Muscle of leg (tissue), 11 donors: Measurements from ENCODE around the gene GPBAR1. TPM values are rescaled to one million over a fixed set of nuclear protein-coding genes. Genes with fewer than 3 reads are reported as not detected.
A peak's percentile ranks its signal among the peaks of the same experiment; 100 is the strongest.

ENCODE experiments used
- DNase-seq: peaks from one replicate; pipeline ENCODE4 v3.0.0; 2013
- H3K27ac ChIP-seq: one replicate; pipeline ENCODE4 v1.5.1; 2013; ENCODE audit warnings: mild to moderate bottlenecking, low read length, control low read depth
- H3K27me3 ChIP-seq: one replicate; pipeline ENCODE4 v1.6.1; 2013; ENCODE audit warnings: low read length; ENCODE audit not compliant: control insufficient read depth, insufficient read depth
- H3K36me3 ChIP-seq: one replicate; pipeline ENCODE4 v1.6.1; 2013; ENCODE audit warnings: low read length; ENCODE audit not compliant: control insufficient read depth, insufficient read depth
- H3K4me1 ChIP-seq: one replicate; pipeline ENCODE4 v1.6.1; 2013; ENCODE audit warnings: low read length; ENCODE audit not compliant: control insufficient read depth, insufficient read depth
- H3K4me3 ChIP-seq: one replicate; pipeline ENCODE4 v1.5.1; 2013; ENCODE audit warnings: low read length, control low read depth
- H3K9me3 ChIP-seq: replicated peaks from 2 replicates; pipeline ENCODE4 v1.6.1; 2013; ENCODE audit warnings: low read depth, low read length; ENCODE audit not compliant: control insufficient read depth
- WGBS: methylation state at CpG from one replicate; pipeline ENCODE4 v1.1.5; 2013; ENCODE audit warnings: missing lambda C conversion rate; ENCODE audit not compliant: insufficient coverage; 5-methylcytosine and 5-hydroxymethylcytosine counted together
- polyA plus RNA-seq, 8 donors: library from polyadenylated mRNA; unstranded; fragments of 120-200 nt; gene quantifications; one replicate each; pipeline versions ENCODE4 v1.2.1 to v1.2.3, GENCODE V29; 2013; ENCODE audit warnings: inconsistent platforms in 1 of 8, low replicate concordance in 1 of 8; ENCODE audit not compliant: insufficient read length in 8 of 8, insufficient read depth in 1 of 8
- total RNA-seq: library from RNA; stranded (reverse); fragments of 120-200 nt; gene quantifications from one replicate; pipeline ENCODE4 v1.2.4, GENCODE V29; 2013

GPBAR1 gene
- total and polyA plus RNA-seq, 9 donors, result 1.3 to 5.7 (median 2.6) TPM

- Histone ChIP-seq H3K27me3 (no peaks in the 10 kb centered on the region), H3K4me3 (no peak overlapping the region), H3K9me3 (no peaks in the 10 kb centered on the region), H3K36me3 (peaks cover 42% of the 10 kb centered on the region), H3K27ac (peak overlapping the region; percentile 87), H3K4me1 (peaks cover 60% of the 10 kb centered on the region)
- peak; percentile 73 for DNase-seq
- 27% methylated on average over 12 of the region's 15 CpGs for WGBS
Observed at GRCh38 chr2:218259099-218259961, 1.5 kb upstream of the GPBAR1 start.

DNA sequence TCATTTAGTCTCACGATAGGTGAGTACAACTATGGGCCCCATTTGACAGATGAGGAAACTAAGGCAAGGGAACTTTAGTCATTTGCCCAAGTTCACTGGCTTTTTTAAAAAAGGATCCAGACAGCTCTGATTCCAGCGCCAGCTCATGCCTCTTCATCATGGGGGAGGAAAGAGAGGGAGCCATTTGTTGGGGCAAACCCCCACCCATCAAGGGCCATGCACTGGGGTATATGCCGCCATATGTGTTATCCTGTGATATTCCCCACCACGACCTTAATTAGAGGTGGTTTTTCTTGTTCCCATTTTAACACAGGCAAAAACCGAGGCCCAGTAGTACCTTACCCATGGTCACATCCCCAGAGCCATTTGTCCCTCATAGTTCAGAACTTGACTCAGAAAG is 649 bp upstream of the GPBAR1 start:
- Histone ChIP-seq H3K4me3 (no peak overlapping the region), H3K36me3 (peaks cover 42% of the 10 kb centered on the region)

DNA sequence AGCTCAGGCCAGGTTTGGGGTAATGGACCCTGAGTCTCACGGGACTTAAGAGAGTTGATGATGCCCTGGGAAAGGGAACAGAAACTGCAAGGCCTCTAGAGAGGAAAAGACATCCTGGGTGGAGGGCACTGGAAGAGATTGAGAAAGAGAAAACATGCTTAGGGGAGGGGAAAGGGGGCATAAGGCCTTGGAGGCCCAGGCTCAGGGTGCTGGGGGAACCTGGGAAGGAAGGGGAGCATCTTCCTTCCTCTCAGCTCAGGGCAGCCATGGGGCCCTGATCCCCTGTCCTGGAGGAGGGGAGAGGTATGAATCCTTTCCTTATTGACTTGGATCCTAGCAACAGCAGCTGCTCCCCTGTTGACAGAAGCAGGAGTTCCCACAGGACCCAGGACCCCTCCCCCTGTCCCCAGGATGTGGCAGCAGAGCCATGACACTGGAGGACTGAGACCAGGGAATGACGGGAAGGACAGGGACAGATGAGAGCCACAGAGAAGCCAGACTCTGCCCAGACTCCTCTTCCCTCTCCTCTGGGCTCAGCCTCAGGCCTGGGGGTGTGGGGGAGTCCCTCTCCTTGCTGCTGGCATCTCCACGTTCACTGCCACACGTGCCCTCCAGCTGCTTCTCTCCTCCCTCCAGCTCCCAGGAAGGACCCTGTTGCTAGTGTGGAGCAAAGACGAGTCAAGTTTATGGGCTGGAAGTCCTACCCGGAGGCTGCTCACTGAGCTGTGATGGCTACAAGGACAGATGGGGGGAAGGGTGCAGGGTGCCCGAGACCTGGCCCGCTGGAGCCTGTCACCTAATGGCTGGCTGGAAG is 815 bp downstream of the GPBAR1 start:
- H3K4me3 ChIP-seq, result peak overlapping the region; percentile 20
- peaks cover 46% of the 10 kb centered on the region for H3K36me3 ChIP-seq
- peaks cover 60% of the 10 kb centered on the region for H3K4me1 ChIP-seq
- H3K9me3 ChIP-seq, result no peaks in the 10 kb centered on the region
- H3K27ac ChIP-seq, result peak overlapping the region; percentile 74
- whole genome bisulfite sequencing, result 61% methylated on average over 4 of the region's 8 CpGs
- peak; percentile 68 for DNase-seq
- H3K27me3 ChIP-seq, result no peaks in the 10 kb centered on the region

More for the DNA sequence above, 649 bp upstream of the GPBAR1 start:
- H3K27me3 ChIP-seq, result no peaks in the 10 kb centered on the region
- H3K9me3 ChIP-seq, result no peaks in the 10 kb centered on the region
- peaks cover 60% of the 10 kb centered on the region for H3K4me1 ChIP-seq
- DNase-seq, result no peak
- peak overlapping the region; percentile 74 for H3K27ac ChIP-seq
- 67% methylated on average over 1 of the region's 5 CpGs for WGBS

DNA sequence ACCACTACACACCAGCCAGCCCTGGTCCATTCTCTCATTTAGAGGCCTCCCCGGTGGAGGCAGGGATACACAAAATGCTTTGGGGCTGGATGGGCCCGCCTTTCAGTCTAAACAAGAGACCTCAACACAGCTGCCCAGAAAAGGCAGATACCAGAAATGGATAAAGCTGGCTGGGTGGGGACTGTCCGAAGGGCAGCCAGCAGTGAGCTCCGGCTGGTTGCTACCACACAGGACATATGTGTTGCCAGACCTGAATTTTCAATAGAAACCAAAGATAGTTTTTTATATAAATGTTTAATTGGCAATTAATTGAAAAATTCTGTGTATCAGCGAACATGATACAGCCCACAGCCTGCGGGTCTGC is 1.4 kb downstream of the GPBAR1 start:
- H3K9me3 ChIP-seq, result no peaks in the 10 kb centered on the region
- WGBS, result 84% methylated on average over 2 of the region's 6 CpGs
- no peak for DNase-seq
- H3K36me3 ChIP-seq, result peaks cover 52% of the 10 kb centered on the region
- peak overlapping the region; percentile 74 for H3K27ac ChIP-seq
- H3K4me3 ChIP-seq, result no peak overlapping the region
- H3K27me3 ChIP-seq, result no peaks in the 10 kb centered on the region
- H3K4me1 ChIP-seq, result peaks cover 60% of the 10 kb centered on the region

DNA sequence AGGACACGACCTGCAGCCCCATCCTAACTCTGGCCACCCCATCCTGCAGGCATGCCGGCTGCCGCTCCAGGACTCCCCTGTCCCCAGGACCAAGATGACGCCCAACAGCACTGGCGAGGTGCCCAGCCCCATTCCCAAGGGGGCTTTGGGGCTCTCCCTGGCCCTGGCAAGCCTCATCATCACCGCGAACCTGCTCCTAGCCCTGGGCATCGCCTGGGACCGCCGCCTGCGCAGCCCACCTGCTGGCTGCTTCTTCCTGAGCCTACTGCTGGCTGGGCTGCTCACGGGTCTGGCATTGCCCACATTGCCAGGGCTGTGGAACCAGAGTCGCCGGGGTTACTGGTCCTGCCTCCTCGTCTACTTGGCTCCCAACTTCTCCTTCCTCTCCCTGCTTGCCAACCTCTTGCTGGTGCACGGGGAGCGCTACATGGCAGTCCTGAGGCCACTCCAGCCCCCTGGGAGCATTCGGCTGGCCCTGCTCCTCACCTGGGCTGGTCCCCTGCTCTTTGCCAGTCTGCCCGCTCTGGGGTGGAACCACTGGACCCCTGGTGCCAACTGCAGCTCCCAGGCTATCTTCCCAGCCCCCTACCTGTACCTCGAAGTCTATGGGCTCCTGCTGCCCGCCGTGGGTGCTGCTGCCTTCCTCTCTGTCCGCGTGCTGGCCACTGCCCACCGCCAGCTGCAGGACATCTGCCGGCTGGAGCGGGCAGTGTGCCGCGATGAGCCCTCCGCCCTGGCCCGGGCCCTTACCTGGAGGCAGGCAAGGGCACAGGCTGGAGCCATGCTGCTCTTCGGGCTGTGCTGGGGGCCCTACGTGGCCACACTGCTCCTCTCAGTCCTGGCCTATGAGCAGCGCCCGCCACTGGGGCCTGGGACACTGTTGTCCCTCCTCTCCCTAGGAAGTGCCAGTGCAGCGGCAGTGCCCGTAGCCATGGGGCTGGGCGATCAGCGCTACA is 2.1 kb downstream of the GPBAR1 start:
- peaks cover 57% of the 10 kb centered on the region for H3K36me3 ChIP-seq
- H3K27ac ChIP-seq, result peak overlapping the region; percentile 74
- WGBS, result 76% methylated on average over 33 of the region's 39 CpGs

DNA sequence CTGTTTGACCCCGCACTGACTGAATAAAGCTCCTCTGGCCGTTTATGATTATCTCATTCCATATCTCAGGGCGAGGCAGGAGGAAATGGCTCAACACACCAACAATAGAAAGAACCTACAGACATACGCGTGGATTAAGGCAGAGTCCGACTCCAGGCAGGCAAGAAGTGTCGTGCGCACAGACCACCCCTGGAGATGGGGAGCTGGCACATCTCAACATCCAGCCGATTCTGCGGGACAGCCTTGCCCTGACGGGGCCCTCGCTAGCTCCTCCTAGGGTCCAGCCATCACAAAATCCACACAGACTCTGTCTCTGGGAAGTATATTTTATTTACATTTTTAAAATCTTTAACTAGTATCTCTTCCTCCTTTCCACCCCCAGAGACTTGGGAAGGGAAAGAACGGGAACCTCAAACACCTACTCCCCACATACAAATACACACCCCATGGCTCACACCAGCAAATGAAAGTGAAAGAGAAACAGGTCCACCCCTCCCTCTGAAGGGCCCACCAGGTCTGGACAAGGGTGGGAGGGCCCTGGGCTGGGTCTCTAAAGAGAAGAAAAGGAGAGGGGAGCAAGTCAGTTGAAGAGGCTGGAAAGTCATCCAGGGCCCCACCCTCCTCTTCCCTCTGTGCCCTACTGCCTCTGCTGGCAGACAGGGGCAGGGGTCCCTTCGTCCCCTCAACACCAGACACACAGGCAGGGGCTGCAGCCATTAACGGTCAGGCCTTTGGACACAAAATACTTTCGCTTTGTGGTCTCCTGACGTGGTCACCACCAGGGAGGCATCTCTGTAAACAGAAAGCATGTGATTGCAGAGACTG is 3.2 kb downstream of the GPBAR1 start:
- Histone ChIP-seq H3K36me3 (peaks cover 57% of the 10 kb centered on the region), H3K27me3 (no peaks in the 10 kb centered on the region), H3K9me3 (no peaks in the 10 kb centered on the region), H3K4me3 (no peak overlapping the region), H3K27ac (no peak overlapping the region), H3K4me1 (peaks cover 46% of the 10 kb centered on the region)
- WGBS, result 72% methylated on average over 6 of the region's 17 CpGs
- DNase-seq, result no peak

More for the DNA sequence above, 2.1 kb downstream of the GPBAR1 start:
- Histone ChIP-seq H3K27me3 (no peaks in the 10 kb centered on the region), H3K4me1 (peaks cover 53% of the 10 kb centered on the region), H3K9me3 (no peaks in the 10 kb centered on the region), H3K4me3 (no peak overlapping the region)
- no peak for DNase-seq

- no peak for DNase-seq
- Histone ChIP-seq H3K9me3 (no peaks in the 10 kb centered on the region), H3K27ac (no peak overlapping the region), H3K36me3 (peaks cover 57% of the 10 kb centered on the region), H3K4me3 (no peak overlapping the region), H3K4me1 (peaks cover 41% of the 10 kb centered on the region), H3K27me3 (no peaks in the 10 kb centered on the region)
- 87% methylated on average over 21 of the region's 22 CpGs for WGBS
Observed at GRCh38 chr2:218264773-218265561, 4.2 kb downstream of the GPBAR1 start.

DNA sequence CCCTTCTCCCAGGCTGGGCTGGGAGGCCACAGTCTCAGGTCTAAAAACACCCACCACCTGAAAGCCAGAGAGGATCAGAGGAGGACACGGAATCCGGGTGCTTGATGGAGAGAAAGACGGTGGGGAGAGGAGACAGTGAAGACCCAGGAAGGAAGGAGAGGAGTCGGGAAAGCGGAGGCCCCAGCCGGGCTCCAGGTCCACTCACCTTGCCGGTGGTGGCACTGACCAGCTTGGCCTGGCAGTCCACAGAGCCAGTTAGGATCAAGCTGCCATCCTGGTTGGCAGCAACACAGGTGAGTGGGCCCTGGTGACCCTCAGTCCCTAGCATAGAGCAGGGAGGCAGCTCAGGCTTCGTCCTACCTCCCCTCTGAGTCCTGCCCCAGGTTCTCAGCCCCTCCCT is 4.8 kb downstream of the GPBAR1 start:
- Histone ChIP-seq H3K27me3 (no peaks in the 10 kb centered on the region), H3K4me1 (peaks cover 35% of the 10 kb centered on the region), H3K36me3 (peaks cover 57% of the 10 kb centered on the region), H3K4me3 (no peak overlapping the region), H3K9me3 (no peaks in the 10 kb centered on the region), H3K27ac (no peak overlapping the region)
- 90% methylated on average over 7 of the region's 8 CpGs for WGBS
- DNase-seq, result no peak
